Body of pancreas (tissue), 4 donors: Measurements from ENCODE around the gene RAB40C. TPM values are rescaled to one million over a fixed set of nuclear protein-coding genes. Genes with fewer than 3 reads are reported as not detected.

Source experiments
- ATAC-seq: fragments of 150-250 bp; one replicate; pipeline ENCODE4 v1.9.1; 2016
- DNase-seq, 4 donors: peaks; one replicate each; pipeline ENCODE4 v3.0.0-alpha.2; 2019
- H3K27ac ChIP-seq, 4 donors: fragments of 200-600 bp; sonication (generic); 1 replicate in 3 of 4; 2 replicates in 1 of 4; pipeline versions ENCODE4 v1.5.1 to v1.6.1; 2016 to 2019; ENCODE audit warnings: mild to moderate bottlenecking in 1 of 4, mixed read lengths in 1 of 4, moderate library complexity in 1 of 4
- H3K27me3 ChIP-seq, 2 donors: fragments of 200-600 bp; sonication (generic); one replicate each; pipeline ENCODE4 v1.6.0; 2016; ENCODE audit warnings: mild to moderate bottlenecking in 1 of 2
- H3K36me3 ChIP-seq, 2 donors: fragments of 200-600 bp; sonication (generic); replicated peaks in 1 of 2; 2 replicates each; pipeline ENCODE4 v1.5.1; 2016; ENCODE audit warnings: low read depth in 2 of 2; ENCODE audit not compliant: insufficient read depth in 1 of 2
- H3K4me1 ChIP-seq: fragments of 200-600 bp; sonication (generic); one replicate; pipeline ENCODE4 v1.6.0; 2016
- H3K4me3 ChIP-seq, 2 donors: fragments of 200-600 bp; sonication (generic); 1 replicate in 1 of 2; 2 replicates in 1 of 2; pipeline ENCODE4 v1.5.1; 2016 to 2019
- H3K9me3 ChIP-seq, 3 donors: fragments of 200-600 bp; sonication (generic); 1 replicate in 2 of 3; 2 replicates in 1 of 3; pipeline ENCODE4 v1.5.1; 2016
- POLR2A ChIP-seq, 3 donors: fragments of 450-650 bp; IDR thresholded peaks; one replicate each; pipeline ENCODE4 v1.6.1; 2016; ENCODE audit warnings: antibody characterized with exemption in 3 of 3, mild to moderate bottlenecking in 2 of 3
- WGBS, 2 donors: methylation state at CpG; one replicate each; pipeline ENCODE4 v1.1.5; 2017; 5-methylcytosine and 5-hydroxymethylcytosine counted together
- intact Hi-C: fragments of 100-400 bp; cut with DNase I; formaldehyde crosslinking; loops from one replicate; pipeline ENCODE4 v1.15.1; 2023
- total RNA-seq, 2 donors: library from RNA; depleted of rRNA; stranded (reverse); fragments of >200 nt; gene quantifications; one replicate each; pipeline ENCODE4 v1.1.0, GENCODE V29; 2016
- TF ChIP-seq, protein P1 (sequence below), 7 experiments: fragments of 450-650 bp in 4 of 7; fragments of 200-600 bp in 3 of 7; sonication (generic) in 3 of 7; IDR thresholded peaks; one replicate each; pipeline ENCODE4 v1.5.1; 2016 to 2019; ENCODE audit warnings: antibody characterized with exemption in 7 of 7

The RAB40C gene
- total RNA-seq, 2 donors from 2014 or later = 37.2 to 41.0 TPM

DNA sequence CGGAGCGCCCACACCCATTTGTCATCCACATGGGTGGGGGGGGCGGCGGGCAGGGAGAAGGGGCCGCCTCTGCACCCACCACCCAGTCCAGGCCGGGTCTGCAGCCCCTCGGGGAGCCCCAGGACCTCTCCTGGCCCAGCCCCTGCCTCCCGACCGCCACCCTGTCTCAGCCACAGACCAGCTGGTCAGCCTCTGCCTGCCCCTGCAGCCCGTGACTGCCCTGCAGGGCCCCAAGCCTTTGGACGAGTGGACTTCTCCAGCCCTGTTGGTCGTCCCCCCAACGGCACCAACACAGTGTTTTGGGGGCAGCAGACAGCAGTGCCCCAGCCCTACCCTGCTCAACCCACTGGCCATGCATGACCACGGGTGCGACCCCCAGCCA is 28.5 kb upstream of the RAB40C start:
- Histone ChIP-seq H3K36me3 (no peaks in the 10 kb centered on the region), H3K27me3 (no peaks in the 10 kb centered on the region), H3K9me3 (no peaks in the 10 kb centered on the region), H3K4me1 (peaks cover 27% of the 10 kb centered on the region), H3K4me3 (no peak overlapping the region), H3K27ac (no peak overlapping the region)
- TF ChIP-seq, protein P1, sequence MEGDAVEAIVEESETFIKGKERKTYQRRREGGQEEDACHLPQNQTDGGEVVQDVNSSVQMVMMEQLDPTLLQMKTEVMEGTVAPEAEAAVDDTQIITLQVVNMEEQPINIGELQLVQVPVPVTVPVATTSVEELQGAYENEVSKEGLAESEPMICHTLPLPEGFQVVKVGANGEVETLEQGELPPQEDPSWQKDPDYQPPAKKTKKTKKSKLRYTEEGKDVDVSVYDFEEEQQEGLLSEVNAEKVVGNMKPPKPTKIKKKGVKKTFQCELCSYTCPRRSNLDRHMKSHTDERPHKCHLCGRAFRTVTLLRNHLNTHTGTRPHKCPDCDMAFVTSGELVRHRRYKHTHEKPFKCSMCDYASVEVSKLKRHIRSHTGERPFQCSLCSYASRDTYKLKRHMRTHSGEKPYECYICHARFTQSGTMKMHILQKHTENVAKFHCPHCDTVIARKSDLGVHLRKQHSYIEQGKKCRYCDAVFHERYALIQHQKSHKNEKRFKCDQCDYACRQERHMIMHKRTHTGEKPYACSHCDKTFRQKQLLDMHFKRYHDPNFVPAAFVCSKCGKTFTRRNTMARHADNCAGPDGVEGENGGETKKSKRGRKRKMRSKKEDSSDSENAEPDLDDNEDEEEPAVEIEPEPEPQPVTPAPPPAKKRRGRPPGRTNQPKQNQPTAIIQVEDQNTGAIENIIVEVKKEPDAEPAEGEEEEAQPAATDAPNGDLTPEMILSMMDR (IDR thresholded peaks at IDR 0.05) = no peak
- no peak for TF ChIP-seq POLR2A (IDR thresholded peaks at IDR 0.05)
- peak; percentile 25 for ATAC-seq
- 21 to 32% methylated on average over 3 to 15 of the region's 15 CpGs for WGBS, 2 donors
- intact Hi-C loops = no loop called here
- no peak for DNase-seq

GRCh38 chr16:561957-562938 is 27.6 kb upstream of the RAB40C start:
- no peak for ATAC-seq
- H3K27me3 ChIP-seq = no peaks in the 10 kb centered on the region
- H3K4me1 ChIP-seq = peaks cover 33% of the 10 kb centered on the region
- H3K4me3 ChIP-seq = no peak overlapping the region
- H3K9me3 ChIP-seq = no peaks in the 10 kb centered on the region
- no peak for DNase-seq
- H3K36me3 ChIP-seq = no peaks in the 10 kb centered on the region
- 79 to 88% methylated on average over 18 to 40 of the region's 43 CpGs for WGBS, 2 donors
- H3K27ac ChIP-seq = no peak overlapping the region
- TF ChIP-seq, protein P1 (IDR thresholded peaks at IDR 0.05) = no peak
- intact Hi-C loops = no loop called here

DNA sequence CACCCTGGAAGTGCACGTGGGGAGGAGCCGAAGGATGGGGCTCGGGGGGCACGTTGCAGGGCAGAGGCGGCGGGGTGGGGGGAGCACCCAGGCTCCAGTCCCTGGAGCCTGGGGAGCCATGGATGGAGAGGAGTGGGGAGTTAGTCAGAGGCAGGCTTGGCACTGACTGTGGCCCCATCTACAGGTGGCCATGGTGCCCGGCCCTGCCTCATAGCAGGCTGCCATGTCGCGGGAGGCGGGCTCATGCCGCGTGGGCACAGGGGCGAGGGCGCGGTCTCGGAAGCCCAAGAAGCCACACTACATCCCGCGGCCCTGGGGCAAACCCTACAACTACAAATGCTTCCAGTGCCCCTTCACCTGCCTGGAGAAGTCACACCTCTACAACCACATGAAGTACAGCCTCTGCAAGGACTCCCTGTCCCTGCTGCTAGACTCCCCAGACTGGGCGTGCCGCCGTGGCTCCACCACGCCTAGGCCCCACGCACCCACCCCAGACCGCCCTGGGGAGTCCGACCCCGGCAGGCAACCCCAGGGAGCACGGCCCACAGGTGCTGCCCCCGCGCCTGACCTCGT is 26.7 kb upstream of the RAB40C start:
- TF ChIP-seq, protein P1 (IDR thresholded peaks at IDR 0.05) = no peak
- no peak for TF ChIP-seq POLR2A (IDR thresholded peaks at IDR 0.05)
- ATAC-seq (no peak), DNase-seq (no peak)
- Histone ChIP-seq H3K9me3 (no peaks in the 10 kb centered on the region), H3K27ac (no peak overlapping the region), H3K27me3 (no peaks in the 10 kb centered on the region), H3K36me3 (no peaks in the 10 kb centered on the region), H3K4me1 (peaks cover 33% of the 10 kb centered on the region), H3K4me3 (no peak overlapping the region)
- intact Hi-C loops = no loop called here
- 81 to 88% methylated on average over 6 to 27 of the region's 30 CpGs for WGBS, 2 donors

DNA sequence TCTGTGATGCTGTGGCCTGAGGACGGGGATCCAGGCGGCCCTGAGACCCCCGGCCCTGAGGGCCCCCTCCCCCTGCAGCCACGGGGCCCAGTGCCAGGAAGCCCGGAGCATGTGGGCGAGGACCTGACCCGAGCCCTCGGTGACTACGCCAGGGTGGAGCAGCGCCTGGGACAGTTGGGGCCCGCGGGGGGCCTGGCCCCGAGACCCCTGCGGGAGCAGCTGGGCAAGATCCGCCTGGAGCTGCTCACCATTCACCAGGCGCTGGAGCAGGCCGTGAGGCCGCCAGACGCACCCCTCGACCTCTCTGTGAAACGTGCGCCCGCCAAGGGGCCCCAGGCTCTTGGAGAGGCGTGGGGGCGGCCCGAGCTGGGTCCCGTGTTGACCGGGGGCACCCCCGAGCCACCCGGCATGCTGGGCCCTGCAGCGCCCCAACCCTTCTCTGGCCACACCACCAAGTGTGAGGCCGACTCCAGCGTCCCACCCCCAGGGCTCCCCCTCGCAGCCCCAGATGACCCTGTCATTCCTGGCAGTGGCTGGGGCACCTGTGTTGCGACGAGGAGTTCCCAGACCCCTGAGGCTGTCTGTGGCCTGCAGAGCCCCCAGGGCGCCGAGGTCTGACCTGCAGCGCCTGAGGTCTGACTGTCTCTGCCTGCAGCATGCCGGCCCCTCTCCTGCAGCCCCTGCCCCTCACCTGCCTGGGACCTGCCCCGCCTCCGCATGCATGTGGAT is 25.0 kb upstream of the RAB40C start:
- Histone ChIP-seq H3K27ac (no peak overlapping the region), H3K36me3 (no peaks in the 10 kb centered on the region), H3K4me1 (peaks cover 36% of the 10 kb centered on the region), H3K9me3 (no peaks in the 10 kb centered on the region), H3K4me3 (no peak overlapping the region), H3K27me3 (no peaks in the 10 kb centered on the region)
- WGBS, 2 donors = 82 to 85% methylated on average over 11 to 36 of the region's 42 CpGs
- TF ChIP-seq, protein P1 (IDR thresholded peaks at IDR 0.05) = no peak
- TF ChIP-seq POLR2A (IDR thresholded peaks at IDR 0.05) = no peak
- intact Hi-C loops = no loop called here
- DNase-seq (no peak), ATAC-seq (no peak)
